DND-41 (cell line): ENCODE measurements around the gene NCAPD3.

Experiments used
- CTCF ChIP-seq: IDR thresholded peaks from 2 replicates; pipeline ENCODE4 v1.5.1; 2012; ENCODE audit warnings: borderline replicate concordance, low read length, moderate library complexity, mild to moderate bottlenecking; ENCODE audit not compliant: poor library complexity, severe bottlenecking; ENCODE audit errors: extremely low read depth
- EZH2 ChIP-seq: IDR thresholded peaks from 3 replicates; pipeline ENCODE4 v1.6.1; 2012; ENCODE audit warnings: borderline replicate concordance, low read depth, mild to moderate bottlenecking, moderate library complexity, low read length, inconsistent platforms; ENCODE audit not compliant: severe bottlenecking

- TF ChIP-seq EZH2 (no peak), CTCF (no peak)
Measured at GRCh38 chr11:134236834-134237556, 13.2 kb upstream of the NCAPD3 start.
